ENCODE results near the gene ZC3H4.
"Not testable (repeated sequence)": the region's sequence is repeated elsewhere in the genome, so short reads cannot be mapped to it uniquely, and the experiment has no call there.

Gene ZC3H4

GRCh38 chr19:47144630-47145029, 31.1 kb upstream of the ZC3H4 start:
- DNase-seq (ENCODE audit: low read depth): no peak
- TF ChIP-seq CTCF (IDR thresholded peaks at IDR 0.05; ENCODE audit: control insufficient read depth, extremely low read depth, insufficient read depth): no peak
- H3K4me3 ChIP-seq (ENCODE audit: low read depth, low read length): no peak overlapping the region

DNA sequence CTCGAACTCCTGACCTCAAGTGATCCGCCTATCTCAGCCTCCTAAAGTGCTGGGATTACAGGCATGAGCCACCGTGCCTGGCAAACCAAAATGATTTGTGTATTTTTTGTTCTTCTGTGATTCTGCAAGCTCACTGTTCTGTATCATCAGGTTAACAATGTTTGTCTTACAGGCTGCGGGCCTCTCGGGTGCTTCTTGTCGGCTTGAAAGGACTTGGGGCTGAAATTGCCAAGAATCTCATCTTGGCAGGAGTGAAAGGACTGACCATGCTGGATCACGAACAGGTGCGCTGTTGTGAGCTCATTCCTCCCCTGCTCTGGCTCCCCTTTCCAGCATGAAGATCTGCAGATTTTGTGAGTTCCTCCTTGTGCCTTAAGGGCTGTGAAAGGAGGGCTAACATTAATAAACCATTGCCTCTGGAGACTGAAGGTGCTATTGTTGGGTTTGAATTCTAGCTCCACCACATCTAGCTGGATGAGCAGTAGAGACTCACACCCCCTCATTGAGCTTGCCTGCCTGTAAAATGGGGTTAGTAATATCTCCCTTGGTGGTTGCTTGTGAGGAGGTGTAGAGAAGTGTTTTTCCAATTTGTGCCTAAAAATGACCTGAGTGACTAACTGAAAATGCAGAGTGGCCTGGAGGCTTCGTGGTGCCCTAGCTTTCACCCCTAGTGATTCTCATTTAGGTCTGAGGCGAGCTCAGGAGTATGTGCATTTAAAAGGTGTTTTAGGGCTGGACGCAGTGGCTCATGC, 29.9 kb upstream of the ZC3H4 start:
- TF ChIP-seq CTCF (IDR thresholded peaks at IDR 0.05; ENCODE audit: control insufficient read depth, extremely low read depth, insufficient read depth): no peak

DNA sequence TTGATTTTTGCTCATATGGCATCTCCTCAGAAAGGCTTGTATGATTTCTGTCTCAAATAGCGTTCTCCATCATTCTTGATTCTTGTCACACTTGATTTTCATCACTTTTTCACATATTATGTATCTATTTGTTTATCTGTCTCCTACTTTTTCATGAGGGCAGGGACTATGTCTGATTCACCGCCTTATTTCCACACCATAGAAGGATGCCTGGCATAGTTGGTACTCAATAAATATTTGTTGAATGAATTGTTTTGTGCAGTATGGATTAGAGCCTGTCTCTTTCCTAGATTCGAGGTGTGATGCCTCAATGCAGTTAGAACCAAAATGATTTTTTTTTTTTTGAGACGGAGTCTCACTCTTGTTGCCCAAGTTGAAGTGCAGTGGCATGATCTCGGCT, 29.2 kb upstream of the ZC3H4 start:
- DNase-seq (ENCODE audit: low read depth): no peak
- H3K4me3 ChIP-seq (ENCODE audit: low read depth, low read length): no peak overlapping the region
- no peak for TF ChIP-seq CTCF (IDR thresholded peaks at IDR 0.05; ENCODE audit: control insufficient read depth, extremely low read depth, insufficient read depth)

More for the DNA sequence above, 29.9 kb upstream of the ZC3H4 start:
- peak; percentile 89 for DNase-seq (ENCODE audit: low read depth)
- H3K4me3 ChIP-seq (ENCODE audit: low read depth, low read length): no peak overlapping the region

- H3K4me3 ChIP-seq (ENCODE audit: low read depth, low read length): no peak overlapping the region
- no peak for DNase-seq (ENCODE audit: low read depth)
- no peak for TF ChIP-seq CTCF (IDR thresholded peaks at IDR 0.05; ENCODE audit: control insufficient read depth, extremely low read depth, insufficient read depth)
Observed at GRCh38 chr19:47141695-47142094, 28.1 kb upstream of the ZC3H4 start.

- H3K4me3 ChIP-seq (ENCODE audit: low read depth, low read length); DNase-seq (ENCODE audit: low read depth): not testable (repeated sequence)
Observed at GRCh38 chr19:47141252-47141651, 27.7 kb upstream of the ZC3H4 start.

DNA sequence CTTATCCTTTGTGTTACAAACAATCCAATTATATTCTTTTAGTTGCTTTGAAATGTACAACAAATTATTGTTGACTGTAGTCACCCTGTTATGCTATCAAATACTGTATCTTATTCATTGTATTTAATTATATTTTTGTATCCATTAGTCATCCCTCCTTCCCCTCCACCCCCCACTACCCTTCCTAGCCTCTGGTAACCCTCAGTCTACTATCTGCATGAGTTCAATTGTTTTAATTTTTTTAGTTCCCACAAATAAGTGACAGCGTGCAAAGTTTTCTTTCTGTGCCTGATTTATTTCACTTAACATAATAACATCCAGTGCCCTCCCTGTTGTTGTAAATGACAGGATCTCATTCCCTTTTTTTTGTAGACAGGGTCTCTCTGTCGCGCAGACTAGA, 21.6 kb upstream of the ZC3H4 start:
- TF ChIP-seq CTCF (IDR thresholded peaks at IDR 0.05; ENCODE audit: control insufficient read depth, extremely low read depth, insufficient read depth): no peak
- no peak for DNase-seq (ENCODE audit: low read depth)
- no peak overlapping the region for H3K4me3 ChIP-seq (ENCODE audit: low read depth, low read length)

- no peak for DNase-seq (ENCODE audit: low read depth)
- no peak overlapping the region for H3K4me3 ChIP-seq (ENCODE audit: low read depth, low read length)
- no peak for TF ChIP-seq CTCF (IDR thresholded peaks at IDR 0.05; ENCODE audit: control insufficient read depth, extremely low read depth, insufficient read depth)
Observed at GRCh38 chr19:47134545-47134944, 21.0 kb upstream of the ZC3H4 start.

Measured in LNCaP clone FGC (cell line).